Ishikawa (cell line): ENCODE results near the gene CFAP73.

Experiments used
- CEBPB ChIP-seq: IDR thresholded peaks from 2 replicates; pipeline ENCODE4 v1.6.1; 2012
- CREB1 ChIP-seq: IDR thresholded peaks from 2 replicates; pipeline ENCODE4 v1.6.1; 2012; ENCODE audit warnings: low read depth
- EGR1 ChIP-seq: IDR thresholded peaks from 2 replicates; pipeline ENCODE4 v1.6.1; 2012
- EP300 ChIP-seq: IDR thresholded peaks from 2 replicates; pipeline ENCODE4 v1.6.1; 2012; ENCODE audit warnings: borderline replicate concordance
- FOXM1 ChIP-seq: IDR thresholded peaks from 2 replicates; pipeline ENCODE4 v1.6.1; 2012; ENCODE audit warnings: low read depth, borderline replicate concordance
- NFIC ChIP-seq: IDR thresholded peaks from 2 replicates; pipeline ENCODE4 v1.6.1; 2012
- RAD21 ChIP-seq: IDR thresholded peaks from 2 replicates; pipeline ENCODE4 v1.6.1; 2012; ENCODE audit warnings: low read depth
- TAF1 ChIP-seq: IDR thresholded peaks from 2 replicates; pipeline ENCODE4 v1.6.1; 2012; ENCODE audit warnings: low read depth, mild to moderate bottlenecking
- TCF12 ChIP-seq: IDR thresholded peaks from 2 replicates; pipeline ENCODE4 v1.6.1; 2012; ENCODE audit warnings: low read depth
- YY1 ChIP-seq: IDR thresholded peaks from 2 replicates; pipeline ENCODE4 v1.6.1; 2012; ENCODE audit warnings: low read depth
- TF ChIP-seq, protein P1 (sequence below): IDR thresholded peaks from 2 replicates; pipeline ENCODE4 v1.6.1; 2012; ENCODE audit warnings: low read depth, mild to moderate bottlenecking
- TF ChIP-seq, protein P2 (sequence below): IDR thresholded peaks from 2 replicates; pipeline ENCODE4 v1.6.1; 2012

DNA sequence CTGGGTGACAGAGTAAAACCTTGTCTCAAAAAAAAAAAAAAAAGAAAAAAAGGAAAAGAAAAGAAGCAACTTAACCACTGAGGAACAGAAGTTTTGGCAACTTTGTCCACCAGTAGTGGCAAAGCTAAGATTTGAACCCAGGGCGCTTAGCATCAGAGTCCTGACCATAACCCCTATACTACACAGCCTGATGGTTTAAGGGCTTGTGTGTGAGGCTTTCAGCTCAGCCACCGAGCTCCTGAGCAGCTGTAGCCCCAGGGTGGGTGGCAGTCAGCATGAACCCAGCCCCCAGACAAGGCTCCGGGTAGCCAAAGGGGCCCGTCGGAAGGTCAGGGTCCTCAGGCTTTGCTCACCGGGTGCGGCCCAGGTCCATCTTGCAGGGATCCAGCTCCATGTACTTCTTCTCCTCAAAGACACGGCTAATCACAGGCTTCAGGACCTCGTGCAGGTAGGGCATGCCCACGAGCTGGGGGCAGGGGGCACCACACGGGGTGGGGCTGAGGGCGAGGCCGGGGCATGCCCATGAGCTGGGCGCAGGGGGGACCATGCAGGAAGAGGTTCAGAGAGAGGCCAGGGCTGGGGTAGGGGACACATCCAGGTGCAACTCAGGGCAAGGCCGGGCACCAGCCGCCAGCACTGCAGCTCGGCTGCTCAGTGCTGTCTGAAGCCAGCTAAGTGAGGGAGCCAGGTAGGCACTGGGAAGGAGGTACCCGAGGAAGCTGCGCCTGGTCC is 34.9 kb upstream of the CFAP73 start:
- TF ChIP-seq CEBPB = no peak
- no peak for TF ChIP-seq YY1
- no peak for TF ChIP-seq TCF12
- no peak for TF ChIP-seq RAD21
- TF ChIP-seq, protein P1, sequence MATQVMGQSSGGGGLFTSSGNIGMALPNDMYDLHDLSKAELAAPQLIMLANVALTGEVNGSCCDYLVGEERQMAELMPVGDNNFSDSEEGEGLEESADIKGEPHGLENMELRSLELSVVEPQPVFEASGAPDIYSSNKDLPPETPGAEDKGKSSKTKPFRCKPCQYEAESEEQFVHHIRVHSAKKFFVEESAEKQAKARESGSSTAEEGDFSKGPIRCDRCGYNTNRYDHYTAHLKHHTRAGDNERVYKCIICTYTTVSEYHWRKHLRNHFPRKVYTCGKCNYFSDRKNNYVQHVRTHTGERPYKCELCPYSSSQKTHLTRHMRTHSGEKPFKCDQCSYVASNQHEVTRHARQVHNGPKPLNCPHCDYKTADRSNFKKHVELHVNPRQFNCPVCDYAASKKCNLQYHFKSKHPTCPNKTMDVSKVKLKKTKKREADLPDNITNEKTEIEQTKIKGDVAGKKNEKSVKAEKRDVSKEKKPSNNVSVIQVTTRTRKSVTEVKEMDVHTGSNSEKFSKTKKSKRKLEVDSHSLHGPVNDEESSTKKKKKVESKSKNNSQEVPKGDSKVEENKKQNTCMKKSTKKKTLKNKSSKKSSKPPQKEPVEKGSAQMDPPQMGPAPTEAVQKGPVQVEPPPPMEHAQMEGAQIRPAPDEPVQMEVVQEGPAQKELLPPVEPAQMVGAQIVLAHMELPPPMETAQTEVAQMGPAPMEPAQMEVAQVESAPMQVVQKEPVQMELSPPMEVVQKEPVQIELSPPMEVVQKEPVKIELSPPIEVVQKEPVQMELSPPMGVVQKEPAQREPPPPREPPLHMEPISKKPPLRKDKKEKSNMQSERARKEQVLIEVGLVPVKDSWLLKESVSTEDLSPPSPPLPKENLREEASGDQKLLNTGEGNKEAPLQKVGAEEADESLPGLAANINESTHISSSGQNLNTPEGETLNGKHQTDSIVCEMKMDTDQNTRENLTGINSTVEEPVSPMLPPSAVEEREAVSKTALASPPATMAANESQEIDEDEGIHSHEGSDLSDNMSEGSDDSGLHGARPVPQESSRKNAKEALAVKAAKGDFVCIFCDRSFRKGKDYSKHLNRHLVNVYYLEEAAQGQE = no peak
- TF ChIP-seq FOXM1 = no peak
- TF ChIP-seq TAF1 = no peak
- TF ChIP-seq CREB1 = no peak
- TF ChIP-seq EGR1 = no peak
- TF ChIP-seq EP300 = no peak
- TF ChIP-seq, protein P2, sequence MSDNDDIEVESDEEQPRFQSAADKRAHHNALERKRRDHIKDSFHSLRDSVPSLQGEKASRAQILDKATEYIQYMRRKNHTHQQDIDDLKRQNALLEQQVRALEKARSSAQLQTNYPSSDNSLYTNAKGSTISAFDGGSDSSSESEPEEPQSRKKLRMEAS = no peak
- TF ChIP-seq NFIC = no peak
